ENCODE results near the gene TMEM191C. TPM values are rescaled to one million over a fixed set of nuclear protein-coding genes. Genes with fewer than 3 reads are reported as not detected.
"Not testable (repeated sequence)": the region's sequence is repeated elsewhere in the genome, so short reads cannot be mapped to it uniquely, and the experiment has no call there.

The TMEM191C gene
- polyA plus RNA-seq, 1 donor = 0.51 TPM

DNA sequence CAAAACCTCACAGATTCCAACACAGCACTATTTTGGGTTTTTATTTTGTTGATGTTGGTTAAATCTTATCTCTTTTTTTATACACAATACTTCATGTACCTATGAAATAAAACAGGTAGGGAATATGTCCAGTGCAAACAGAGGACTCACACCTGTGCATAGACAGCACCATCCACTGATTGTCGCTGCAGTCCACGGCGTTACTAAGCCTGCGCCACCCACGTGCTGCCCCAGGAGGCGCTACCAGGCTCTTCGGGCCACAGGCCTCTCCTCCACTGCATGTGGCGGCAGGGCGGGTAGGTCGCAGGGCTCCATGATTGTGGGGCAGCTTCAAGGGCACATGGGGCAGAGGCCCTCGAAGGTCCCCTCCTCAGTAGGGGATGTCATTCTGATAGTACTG is 5.8 kb downstream of the TMEM191C start:
- DNase-seq (ENCODE audit: low read depth) = not testable (repeated sequence)

- DNase-seq (ENCODE audit: low read depth) = not testable (repeated sequence)
Measured at GRCh38 chr22:21473664-21474063, 6.5 kb downstream of the TMEM191C start.

DNA sequence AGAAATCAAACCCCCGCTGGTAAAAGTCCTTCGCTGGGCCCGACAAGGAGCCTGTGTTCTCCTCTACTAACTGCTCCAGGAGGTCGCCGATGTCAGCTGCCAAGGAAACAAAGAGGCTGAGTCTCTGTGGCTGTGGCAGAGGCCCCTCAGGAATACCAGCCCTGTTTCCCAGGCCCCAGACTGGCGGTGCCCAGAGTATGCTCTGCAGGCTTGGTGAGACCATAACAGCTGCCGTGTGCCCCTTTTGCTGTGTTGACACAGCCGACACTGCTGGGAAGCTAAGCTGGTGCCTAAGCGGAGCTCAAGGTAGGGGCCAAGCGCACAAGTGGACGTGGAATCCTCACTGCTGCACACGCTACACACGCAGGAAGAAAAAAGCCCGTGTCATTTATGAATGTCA is 16.9 kb downstream of the TMEM191C start:
- DNase-seq (ENCODE audit: low read depth) = not testable (repeated sequence)

DNA sequence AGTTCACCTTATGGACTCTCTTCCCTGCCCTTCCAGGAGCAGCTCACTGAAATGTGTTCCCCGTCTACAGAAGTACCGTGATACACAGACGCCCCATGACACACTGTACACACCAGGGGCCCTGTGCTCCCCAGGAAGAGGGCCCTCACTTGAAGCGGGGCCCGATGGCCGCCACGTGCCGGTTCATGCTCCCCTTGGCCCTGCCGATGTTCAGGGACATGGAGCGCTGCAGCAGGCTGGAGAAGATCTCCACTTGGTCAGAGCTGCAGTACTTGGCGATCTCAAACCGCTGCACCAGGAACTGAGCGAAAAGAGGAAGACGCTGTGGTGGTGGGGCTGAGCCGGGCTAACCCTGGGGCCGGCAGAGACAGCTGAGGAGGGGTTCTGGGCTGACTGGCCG is 20.5 kb downstream of the TMEM191C start:
- not testable (repeated sequence) for DNase-seq (ENCODE audit: low read depth)

DNA sequence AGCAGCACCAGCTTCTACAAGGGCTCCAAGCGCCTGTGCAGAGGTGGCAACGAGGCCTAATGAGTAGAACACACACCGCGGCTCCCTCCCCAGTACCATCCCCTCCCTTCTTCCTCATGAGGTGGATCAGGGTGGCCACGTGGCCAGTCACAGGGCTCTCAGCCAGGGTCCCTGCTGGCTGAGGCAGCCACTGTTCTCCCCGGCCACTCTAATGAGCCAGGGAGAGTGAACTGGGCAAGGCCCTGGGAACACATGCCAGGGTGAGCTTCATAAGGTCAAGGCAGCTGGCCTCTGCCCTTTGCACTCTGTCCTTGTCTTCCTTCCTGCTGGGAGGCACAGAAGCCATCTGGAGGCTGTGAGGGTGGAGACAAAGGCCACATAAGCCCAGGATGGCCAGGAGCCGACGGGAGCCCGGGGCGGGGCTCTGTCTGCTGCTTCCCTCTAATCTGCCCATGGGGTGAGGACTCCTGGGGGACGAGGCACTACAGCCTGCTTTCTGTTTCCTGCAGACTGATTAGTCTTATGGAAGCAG is 22.0 kb downstream of the TMEM191C start:
- not testable (repeated sequence) for DNase-seq (ENCODE audit: low read depth)

DNA sequence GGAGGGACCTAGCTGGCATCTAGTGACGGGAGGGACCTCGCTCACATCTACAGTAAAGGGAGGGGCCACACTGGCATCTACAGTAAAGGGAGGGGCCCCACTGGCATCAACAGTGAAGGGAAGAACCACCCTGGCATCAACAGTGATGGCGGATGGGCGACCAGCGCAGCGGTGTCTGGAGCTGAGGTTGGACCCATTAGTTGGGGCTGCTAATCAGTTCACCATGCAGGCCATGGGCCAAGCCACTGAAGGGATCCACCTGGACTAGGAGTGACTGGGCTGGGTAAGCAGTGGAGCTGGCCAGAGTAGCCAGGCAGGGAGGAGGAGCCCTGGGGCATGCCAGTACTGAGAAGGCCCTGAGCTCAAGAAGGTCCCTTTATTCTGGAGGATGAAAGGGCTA is 23.4 kb downstream of the TMEM191C start:
- DNase-seq (ENCODE audit: low read depth) = not testable (repeated sequence)

- DNase-seq (ENCODE audit: low read depth) = not testable (repeated sequence)
Measured at GRCh38 chr22:21492271-21492670, 25.1 kb downstream of the TMEM191C start.

DNA sequence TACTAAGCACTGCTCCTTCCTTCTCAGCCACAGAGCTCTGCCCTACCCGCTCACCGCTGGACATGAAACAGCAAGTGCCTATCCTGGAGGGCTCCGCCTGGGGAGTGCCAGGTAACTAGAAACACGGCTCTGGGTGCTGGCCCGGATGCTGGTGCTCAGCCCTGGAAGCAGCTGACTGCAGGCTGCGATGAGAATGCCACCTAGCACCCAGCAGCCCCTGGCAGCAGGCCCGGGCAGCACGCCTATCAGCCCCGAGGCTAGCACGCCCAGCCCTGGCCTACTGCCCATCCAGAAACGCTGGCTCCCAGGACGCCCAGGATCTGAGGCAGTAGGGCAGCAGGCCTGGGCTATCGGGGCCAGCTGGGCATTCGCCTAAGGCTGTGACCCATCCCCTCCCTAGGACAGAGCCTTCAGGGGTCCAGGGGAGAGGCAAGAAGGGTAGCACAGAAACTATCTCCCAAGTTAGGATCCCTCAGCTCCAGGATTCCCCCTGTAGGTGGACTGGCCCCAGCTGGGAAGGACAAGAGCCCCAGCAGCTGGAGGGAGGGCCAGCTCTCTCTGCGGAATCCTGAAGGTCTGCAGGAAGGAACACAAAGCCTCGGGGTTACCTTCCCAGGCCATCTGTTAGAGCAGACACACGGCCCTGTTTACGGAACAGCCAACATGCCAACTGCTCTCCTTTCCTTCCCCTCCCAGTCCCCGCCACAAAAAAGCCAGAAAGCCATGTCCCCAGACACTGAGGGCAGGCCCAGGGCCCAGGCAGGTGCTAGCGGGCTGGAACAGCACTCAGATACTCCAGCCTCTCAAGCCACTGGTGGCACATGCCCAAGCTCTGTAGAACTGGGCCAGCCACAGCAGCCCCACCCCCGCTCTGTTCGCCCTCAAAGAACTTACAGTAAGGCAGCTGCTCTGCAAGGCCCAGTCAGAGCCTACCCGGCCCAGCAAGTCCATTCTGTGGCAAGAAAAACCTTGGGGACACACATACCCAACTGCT is 26.9 kb downstream of the TMEM191C start:
- DNase-seq (ENCODE audit: low read depth) = not testable (repeated sequence)

- not testable (repeated sequence) for DNase-seq (ENCODE audit: low read depth)
Measured at GRCh38 chr22:21497984-21498383, 30.8 kb downstream of the TMEM191C start.

- not testable (repeated sequence) for DNase-seq (ENCODE audit: low read depth)
Measured at GRCh38 chr22:21498489-21498888, 31.3 kb downstream of the TMEM191C start.

DNA sequence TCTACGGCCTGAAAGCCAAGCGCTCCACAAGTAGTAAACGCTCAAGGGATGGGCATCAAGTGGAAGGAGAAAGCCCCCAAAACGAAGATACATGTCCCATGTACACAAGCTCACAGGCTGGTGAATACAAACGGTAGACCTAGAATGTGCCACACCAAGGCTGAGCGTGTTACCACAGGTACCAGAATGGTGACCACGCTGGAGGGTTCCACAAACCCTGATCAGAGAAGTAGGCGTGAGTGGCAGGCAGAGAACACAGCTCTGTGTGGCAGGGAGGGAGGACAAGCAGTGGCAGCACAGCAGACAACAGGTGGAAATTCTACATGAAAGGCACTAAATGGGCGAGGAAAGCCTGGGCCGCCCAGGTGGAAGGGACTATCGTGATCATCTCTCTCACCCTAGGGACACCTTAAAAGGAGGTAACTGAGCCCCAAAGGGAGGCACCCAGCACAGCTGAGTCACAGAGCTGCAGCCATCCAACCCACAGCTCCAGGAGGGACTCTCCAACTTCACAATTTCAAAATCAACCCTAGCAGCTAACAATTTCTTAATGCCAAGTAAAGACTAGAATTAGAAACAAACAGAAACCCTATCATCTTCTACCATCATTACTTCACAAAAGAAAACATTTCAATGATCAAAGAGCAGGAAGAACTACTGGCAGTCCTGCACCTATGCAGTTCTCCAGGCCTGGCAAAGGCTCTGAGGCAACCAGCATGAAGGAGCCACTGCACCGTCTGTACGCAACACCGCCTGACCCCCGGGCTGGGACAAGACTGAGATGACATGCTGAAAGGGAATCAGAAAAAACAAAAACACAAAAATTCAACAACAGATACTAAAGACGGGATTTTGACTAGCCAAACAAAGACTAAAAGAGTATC is 32.7 kb downstream of the TMEM191C start:
- not testable (repeated sequence) for DNase-seq (ENCODE audit: low read depth)

GRCh38 chr22:21510397-21510796 is 43.2 kb downstream of the TMEM191C start:
- DNase-seq (ENCODE audit: low read depth) = not testable (repeated sequence)

GRCh38 chr22:21512022-21512421 is 44.8 kb downstream of the TMEM191C start:
- not testable (repeated sequence) for DNase-seq (ENCODE audit: low read depth)

DNA sequence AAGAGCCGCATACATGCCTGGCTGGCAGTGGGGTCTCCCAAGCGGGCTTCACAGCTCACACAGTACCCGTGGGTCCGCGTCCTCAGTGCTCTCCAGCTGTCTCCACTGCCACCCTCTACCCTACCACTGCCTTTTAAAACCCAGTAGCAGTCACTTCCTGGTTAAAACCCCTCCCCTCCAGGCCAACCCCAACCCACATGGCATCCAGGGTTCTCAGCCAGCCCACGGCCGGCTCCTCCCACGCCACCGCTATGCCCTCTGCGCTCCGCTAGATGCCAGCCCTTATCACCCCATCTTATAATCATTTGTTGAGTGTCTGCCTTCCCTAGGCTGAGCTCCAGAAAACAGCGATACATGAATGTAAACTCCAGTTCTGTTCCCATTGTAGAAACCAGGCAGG is 46.9 kb downstream of the TMEM191C start:
- DNase-seq (ENCODE audit: low read depth) = not testable (repeated sequence)

GRCh38 chr22:21515234-21515633 is 48.0 kb downstream of the TMEM191C start:
- DNase-seq (ENCODE audit: low read depth) = not testable (repeated sequence)

- DNase-seq (ENCODE audit: low read depth) = not testable (repeated sequence)
Measured at GRCh38 chr22:21516522-21516921, 49.3 kb downstream of the TMEM191C start.

- DNase-seq (ENCODE audit: low read depth) = not testable (repeated sequence)
Measured at GRCh38 chr22:21516970-21517764, 50.0 kb downstream of the TMEM191C start.
